ENCODE results near the gene NTN1. TPM values are rescaled to one million over a fixed set of nuclear protein-coding genes. Genes with fewer than 3 reads are reported as not detected.

The NTN1 gene
- polyA plus RNA-seq, 1 experiment = 0.06 TPM

DNA sequence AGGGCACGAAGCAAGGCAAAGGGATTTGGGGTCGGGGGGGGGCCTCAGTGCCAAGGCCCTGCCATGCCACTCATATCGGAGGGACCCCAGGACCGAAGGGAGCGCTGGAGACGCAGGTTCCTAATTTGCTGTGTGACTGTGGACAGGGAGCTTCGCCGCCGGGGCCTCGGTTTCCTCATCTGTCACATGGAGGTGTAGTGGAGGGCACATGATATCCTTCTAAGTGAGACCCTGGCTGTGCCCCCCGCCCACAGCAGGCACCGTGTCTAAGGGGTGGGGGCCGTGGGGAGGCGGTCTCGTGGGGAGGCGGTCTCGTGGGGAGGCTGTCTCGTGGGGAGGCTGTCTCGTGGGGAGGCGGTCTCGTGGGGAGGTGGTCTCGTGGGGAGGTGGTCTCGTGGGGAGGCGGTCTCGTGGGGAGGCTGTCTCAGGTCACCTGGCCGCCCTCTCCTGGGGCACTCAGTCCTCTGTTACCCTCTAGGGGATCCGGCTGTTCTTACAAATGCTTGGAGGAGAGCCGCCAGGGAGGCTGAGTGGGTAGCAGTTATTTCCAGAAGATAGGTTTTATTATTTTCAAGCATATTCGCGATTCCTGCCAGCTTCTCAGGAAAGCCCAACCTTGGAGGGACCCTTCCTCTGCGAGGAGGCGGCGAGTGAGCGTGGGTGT is 205.0 kb downstream of the NTN1 start:
- DNase-seq (ENCODE audit: low read depth) = no peak
- no peaks in the 10 kb centered on the region for H3K36me3 ChIP-seq (ENCODE audit: control insufficient read depth, insufficient read depth, low read length)
- no peak overlapping the region for H3K4me3 ChIP-seq (ENCODE audit: low read depth, low read length)
- CTCF ChIA-PET = interaction anchor here (1.1 to 1.3 kb wide), 2 partner anchors 8 to 11 kb away, joined by 3 read pairs; no protein-coding TSS in a partner anchor
- POLR2A ChIA-PET = no interaction called here
- no peaks in the 10 kb centered on the region for H3K27me3 ChIP-seq (ENCODE audit: control insufficient read depth, insufficient read depth, low read length)
- TF ChIP-seq, protein P1, sequence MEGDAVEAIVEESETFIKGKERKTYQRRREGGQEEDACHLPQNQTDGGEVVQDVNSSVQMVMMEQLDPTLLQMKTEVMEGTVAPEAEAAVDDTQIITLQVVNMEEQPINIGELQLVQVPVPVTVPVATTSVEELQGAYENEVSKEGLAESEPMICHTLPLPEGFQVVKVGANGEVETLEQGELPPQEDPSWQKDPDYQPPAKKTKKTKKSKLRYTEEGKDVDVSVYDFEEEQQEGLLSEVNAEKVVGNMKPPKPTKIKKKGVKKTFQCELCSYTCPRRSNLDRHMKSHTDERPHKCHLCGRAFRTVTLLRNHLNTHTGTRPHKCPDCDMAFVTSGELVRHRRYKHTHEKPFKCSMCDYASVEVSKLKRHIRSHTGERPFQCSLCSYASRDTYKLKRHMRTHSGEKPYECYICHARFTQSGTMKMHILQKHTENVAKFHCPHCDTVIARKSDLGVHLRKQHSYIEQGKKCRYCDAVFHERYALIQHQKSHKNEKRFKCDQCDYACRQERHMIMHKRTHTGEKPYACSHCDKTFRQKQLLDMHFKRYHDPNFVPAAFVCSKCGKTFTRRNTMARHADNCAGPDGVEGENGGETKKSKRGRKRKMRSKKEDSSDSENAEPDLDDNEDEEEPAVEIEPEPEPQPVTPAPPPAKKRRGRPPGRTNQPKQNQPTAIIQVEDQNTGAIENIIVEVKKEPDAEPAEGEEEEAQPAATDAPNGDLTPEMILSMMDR (IDR thresholded peaks at IDR 0.05; ENCODE audit: insufficient read depth, low read depth, low read length) = no peak

DNA sequence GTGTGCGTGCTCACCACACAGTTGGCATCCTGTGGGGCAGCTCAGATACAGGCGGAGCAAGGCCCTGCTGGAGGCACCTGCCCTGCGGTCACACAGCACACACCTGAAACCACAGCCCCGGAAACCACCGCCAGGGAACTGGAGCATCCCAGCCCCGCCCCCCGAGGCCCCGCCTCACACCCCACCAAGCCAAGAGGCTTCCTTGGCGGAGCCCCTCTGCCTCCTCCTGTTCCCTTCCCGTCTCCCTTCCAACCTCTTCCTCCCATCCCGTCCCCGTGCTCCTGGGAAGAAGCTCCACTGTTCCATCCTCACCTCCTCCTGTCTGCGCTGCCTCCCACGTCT is 205.5 kb downstream of the NTN1 start:
- ChIA-PET POLR2A (no interaction called here), CTCF (interaction anchor here (1.1 to 1.3 kb wide), 2 partner anchors 9 to 11 kb away, joined by 3 read pairs; no protein-coding TSS in a partner anchor)
- Histone ChIP-seq H3K4me3 (ENCODE audit: low read depth, low read length) (no peak overlapping the region), H3K27me3 (ENCODE audit: control insufficient read depth, insufficient read depth, low read length) (no peaks in the 10 kb centered on the region), H3K36me3 (ENCODE audit: control insufficient read depth, insufficient read depth, low read length) (no peaks in the 10 kb centered on the region)
- no peak for DNase-seq (ENCODE audit: low read depth)
- TF ChIP-seq, protein P1 (IDR thresholded peaks at IDR 0.05; ENCODE audit: insufficient read depth, low read depth, low read length) = no peak

DNA sequence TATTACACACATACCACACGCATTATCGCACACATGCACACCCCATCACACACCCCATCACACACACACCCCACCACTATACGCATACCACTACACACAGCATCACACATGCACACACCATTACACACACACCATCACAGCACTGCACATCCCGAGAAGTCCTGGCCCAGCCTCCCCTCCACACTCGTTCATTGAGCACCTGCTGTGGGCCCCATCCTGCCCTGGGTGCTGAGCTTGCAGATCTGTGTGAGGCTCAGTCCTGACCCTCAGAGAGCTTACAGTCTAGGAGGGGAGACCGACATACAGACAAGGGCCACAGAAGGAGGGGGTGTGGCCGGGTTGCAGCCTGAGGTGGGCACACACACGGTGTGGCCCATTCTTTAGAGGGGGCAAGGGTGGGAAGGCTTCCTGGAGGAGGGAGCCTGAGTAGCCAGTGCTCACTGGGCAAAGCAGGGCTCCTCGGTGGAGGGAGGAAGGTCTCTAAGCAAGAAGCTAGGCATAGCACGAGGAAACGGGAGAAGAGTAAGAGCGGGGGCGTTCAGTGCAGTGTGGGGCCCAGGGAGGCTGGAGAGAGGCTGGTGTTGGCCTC is 206.6 kb downstream of the NTN1 start:
- TF ChIP-seq, protein P1 (IDR thresholded peaks at IDR 0.05; ENCODE audit: insufficient read depth, low read depth, low read length) = no peak
- Histone ChIP-seq H3K36me3 (ENCODE audit: control insufficient read depth, insufficient read depth, low read length) (no peaks in the 10 kb centered on the region), H3K4me3 (ENCODE audit: low read depth, low read length) (no peak overlapping the region), H3K27me3 (ENCODE audit: control insufficient read depth, insufficient read depth, low read length) (no peaks in the 10 kb centered on the region)
- ChIA-PET CTCF (interaction anchor here (0.8 kb wide), 1 partner anchor 15 kb away, joined by 3 read pairs; no protein-coding TSS in a partner anchor), POLR2A (interaction anchor here (0.7 kb wide), 1 partner anchor 216 kb away, joined by 5 read pairs; no protein-coding TSS in a partner anchor)
- no peak for DNase-seq (ENCODE audit: low read depth)

DNA sequence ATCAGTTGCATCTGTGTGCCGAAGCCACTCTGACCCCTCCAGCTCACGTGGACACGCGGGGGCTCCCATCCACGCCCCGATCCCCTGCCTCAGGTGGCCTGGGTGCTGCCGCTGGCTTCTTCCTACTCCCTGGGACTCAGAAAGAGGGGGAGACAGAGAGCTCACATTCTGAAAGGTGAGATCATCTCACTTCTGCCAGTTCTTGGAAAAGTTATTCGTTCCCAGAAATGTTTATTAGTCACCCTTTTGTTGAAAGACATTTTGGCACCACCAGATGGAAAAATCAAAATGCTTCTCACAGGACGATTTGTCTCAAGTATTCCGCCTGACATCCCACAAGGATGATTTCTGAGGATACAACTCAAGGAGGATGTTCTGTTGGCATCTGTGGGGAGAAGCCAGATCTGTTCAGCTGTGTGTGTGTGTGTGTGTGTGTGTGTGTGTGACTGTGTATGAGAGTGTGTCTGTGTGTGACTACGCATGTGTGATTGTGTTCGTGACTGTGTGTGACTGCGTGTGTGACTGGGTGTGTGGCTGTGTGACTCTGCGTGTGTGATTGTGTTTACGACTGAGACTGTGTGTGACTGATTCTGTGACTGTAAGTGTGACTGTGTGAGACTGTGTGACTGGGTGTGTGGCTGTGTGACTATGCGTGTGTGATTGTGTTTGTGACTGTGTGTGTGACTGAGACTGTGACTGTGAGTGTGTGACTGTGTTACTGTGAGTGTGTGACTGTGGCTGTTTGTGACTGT is 207.3 kb downstream of the NTN1 start:
- TF ChIP-seq, protein P1 (IDR thresholded peaks at IDR 0.05; ENCODE audit: insufficient read depth, low read depth, low read length) = 0 out of 2 replicates have a peak, but pooled peaks have one; percentile 11
- ChIA-PET CTCF (interaction anchor here (0.8 kb wide), 2 partner anchors 9 to 15 kb away, joined by 3 read pairs; no protein-coding TSS in a partner anchor), POLR2A (interaction anchor here (0.7 kb wide), 1 partner anchor 216 kb away, joined by 5 read pairs; no protein-coding TSS in a partner anchor)
- Histone ChIP-seq H3K4me3 (ENCODE audit: low read depth, low read length) (no peak overlapping the region), H3K36me3 (ENCODE audit: control insufficient read depth, insufficient read depth, low read length) (no peaks in the 10 kb centered on the region), H3K27me3 (ENCODE audit: control insufficient read depth, insufficient read depth, low read length) (no peaks in the 10 kb centered on the region)
- no peak for DNase-seq (ENCODE audit: low read depth)

All from BJ (cell line).